Activated CD8-positive, alpha-beta memory T cell treated with anti-CD3 and anti-CD28 coated beads, Interleukin-2, amount 50 U/mL, for 24 hours (primary cell): ENCODE data around the gene LSM12.
"Not testable (repeated sequence)": the region's sequence is repeated elsewhere in the genome, so short reads cannot be mapped to it uniquely, and the experiment has no call there.

ENCODE experiments used
- DNase-seq: peaks from one replicate; pipeline ENCODE4 v3.0.0-alpha.2; 2020; ENCODE audit errors: extremely low read depth

Gene LSM12

DNA sequence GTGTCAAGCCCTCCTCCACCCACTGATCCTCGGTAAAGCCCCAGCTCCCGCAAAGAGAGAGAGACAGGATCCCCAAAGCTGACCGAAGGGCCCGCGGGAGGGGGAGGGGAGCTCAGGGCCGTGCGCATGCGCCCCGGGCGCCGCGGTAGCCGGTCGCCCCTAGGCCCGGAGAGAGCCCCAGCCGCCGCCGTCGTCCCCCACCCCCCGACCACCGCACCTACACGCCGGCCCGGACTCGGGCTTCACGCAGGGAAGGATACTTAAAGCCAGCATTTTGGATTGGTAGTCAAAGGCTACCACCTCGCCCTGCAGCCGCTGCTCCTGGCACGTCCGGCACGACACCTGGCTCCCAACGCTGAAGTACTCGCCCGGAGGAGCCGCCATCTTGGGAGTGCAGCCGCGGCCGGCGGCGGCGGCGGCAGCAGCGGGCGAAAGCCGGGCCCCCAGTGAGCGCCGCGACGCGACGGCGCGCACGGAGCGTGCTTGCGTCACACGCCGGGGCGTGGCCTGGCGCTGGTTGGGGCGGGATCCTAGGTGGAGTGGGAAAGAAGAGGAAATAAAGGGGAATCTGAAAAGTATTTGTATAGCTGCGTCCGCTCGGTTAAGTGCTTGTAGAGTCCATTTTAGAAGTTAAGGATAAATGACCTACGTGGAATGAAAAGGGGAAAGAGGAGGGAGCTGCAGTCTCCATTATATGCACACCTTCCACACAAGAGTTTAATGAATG, at the start of gene LSM12:
LSM12 (minus strand) TSS at position 468 of the 727 bp plus-strand sequence; CDS start at position 384, 84 bp downstream.
- DNase-seq = peak; percentile 70

DNA sequence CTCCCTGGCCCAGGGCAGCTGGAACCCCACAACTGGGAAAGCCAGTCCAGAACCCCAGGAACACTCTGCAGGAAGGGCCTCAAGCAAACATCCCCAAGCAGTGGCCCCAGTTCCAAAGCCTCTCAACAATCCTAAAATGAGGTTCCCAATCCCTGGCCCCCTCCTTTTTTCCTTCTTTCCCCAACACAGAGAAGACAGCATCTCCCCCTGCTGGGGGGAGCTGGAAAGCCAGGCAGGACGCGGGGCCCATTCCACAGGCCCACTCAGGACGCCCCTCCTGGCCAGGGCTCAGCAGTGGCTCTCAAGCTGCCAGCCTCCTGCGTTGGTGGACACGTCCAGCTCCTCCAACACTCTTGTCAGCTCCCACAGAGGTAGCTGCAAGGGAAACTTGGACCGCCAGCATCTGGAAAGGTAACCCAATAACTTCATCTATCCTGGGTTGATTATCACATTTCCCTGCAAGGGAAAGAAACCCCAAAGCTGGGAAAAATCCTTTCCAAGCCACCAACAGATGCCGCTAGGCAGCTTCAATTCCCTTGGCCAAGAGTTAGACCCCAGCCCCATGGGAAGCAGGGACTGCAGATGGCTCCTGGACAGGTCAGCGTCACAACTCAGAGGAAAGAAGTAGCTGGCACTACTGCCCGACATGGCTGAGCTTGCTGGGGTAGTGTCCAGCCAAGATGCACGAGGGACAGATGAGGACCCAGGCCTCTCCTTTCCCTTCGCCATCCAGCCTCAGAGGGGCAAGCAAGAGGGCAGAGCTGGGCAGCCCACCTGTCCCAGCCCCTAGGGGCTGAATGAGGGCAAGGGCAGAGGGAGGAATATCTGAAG, 49.3 kb upstream of the LSM12 start:
- DNase-seq = no peak

DNA sequence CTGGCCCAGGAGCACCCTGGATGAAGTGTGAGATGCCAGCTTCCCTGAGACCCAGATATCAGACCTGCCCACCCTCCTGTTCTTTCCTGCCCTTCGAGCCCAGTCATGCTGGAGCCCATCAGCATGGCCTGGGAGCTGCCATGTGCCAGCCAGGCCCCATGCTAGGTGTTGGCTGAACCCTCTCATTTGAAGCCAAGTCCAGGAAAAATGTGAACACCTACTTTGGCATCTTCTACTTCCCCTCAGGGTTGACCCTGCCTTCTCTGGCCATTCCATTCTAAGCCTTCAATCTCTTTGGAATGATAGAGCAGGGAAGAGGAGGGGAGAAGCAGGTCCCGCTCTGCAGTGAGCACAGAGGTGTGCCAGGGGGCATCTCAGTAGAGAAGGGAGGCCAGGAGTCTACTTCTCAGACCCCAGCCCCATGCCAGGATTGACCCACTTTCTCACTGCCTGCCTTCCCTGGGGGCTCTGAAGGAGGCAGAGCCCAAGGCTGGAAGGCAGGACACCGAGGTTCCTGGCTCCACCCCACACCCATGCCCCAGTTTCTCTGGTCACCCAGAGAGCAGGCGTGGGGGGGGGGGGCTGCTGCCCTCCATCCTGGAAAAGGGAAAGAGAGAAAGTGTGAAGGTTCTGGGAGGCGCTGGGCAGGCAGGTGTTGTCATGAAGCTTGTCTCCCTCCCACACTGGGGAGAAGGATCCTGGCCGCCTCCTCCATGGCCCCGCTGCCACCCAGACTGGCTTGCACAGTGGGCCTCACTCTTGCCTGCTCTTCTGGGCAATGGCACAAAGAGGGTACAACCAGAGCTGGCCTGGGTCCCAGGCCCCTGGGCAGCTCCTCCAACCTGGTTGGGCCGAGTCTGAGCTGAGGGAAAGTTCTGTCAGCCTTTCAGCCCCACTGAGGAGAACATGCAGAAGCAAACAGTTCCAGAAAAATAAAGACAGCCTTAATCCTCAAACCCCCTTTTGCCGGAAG, 47.7 kb upstream of the LSM12 start:
- no peak for DNase-seq

DNA sequence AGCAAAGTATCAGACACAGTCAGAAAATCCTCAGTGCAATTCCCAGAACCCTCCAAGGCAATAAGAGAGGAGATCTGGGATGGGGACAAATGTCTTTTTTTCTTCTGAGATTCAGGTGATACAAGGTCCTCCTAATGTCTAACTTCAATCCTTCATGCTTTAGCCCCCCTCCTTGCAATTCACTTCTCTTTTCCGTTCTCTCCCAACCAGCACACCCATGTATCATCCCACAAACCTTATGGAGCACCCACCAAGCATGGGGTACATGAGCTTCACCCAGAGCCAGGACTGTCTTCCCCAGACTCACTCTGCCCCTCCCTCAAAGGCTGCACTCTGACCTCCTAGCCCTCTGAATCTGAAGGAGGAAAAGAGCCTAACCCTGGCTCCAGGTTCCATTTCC, 46.9 kb upstream of the LSM12 start:
- DNase-seq = no peak

DNA sequence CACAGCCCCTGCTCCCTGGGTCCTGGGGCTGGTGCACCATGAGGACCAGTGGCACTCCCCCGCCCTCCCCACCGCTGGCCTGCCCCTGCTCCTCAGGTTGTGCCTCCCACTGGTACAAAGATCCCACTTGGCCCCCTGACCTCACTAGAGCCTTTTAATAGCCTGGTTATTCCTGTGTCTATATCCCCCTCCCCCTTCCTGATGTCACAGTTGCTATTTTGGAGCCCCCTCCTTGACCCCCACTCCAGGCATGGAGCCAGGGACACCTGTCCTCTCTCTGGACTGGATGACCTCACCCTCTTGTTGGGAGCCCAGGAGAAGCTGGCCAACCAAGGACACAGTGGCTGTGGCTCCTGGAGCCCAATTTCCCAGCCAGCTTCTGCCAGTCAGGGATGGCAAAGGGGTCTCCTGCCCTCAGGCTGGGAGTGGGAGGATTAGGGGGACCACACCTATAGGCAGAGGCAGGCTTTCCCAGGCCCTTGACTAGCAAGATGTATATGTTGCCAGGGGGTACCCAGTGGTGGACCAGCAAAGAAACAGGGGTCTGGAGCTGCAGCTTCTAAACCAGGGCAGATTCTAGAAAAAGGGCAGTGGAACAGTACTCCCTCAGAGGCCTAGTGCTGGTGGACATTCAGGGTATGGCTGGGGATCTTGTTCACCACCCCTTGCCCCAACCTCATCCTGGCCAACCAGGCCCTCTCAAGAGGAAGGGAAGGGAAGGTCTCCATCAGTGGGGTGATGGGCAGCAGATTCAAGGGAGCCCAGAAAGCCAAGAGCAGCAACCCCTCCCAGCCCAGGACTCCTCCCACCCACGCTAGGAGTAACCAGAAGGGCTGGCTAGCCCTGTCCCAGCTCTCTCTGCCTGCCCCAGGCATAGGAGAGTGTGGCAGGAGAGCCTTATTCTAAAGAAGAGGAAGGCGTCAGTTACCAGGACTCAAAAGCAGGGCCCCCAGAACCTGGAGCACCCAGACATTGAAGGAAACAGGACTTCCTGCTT, 46.1 kb upstream of the LSM12 start:
- no peak for DNase-seq

DNA sequence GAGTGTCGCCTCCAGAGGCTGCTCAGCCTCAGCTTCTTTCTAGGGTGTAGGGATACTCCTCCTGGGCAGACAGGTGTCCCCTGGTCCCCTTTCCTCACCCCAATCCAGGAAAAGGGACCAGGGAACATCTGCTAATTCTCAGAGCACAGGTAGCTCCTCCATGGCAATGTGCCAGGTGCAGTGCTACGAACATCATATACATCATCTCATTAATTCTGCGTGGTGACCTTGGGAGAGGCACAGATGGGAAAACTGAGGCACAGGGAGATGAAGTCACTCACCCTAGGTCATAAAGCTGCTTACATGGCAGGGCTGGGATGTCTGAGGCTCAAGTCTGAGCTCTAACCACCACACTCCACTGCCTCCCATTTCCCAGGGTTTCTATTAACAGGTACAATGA, 45.3 kb upstream of the LSM12 start:
- no peak for DNase-seq

DNA sequence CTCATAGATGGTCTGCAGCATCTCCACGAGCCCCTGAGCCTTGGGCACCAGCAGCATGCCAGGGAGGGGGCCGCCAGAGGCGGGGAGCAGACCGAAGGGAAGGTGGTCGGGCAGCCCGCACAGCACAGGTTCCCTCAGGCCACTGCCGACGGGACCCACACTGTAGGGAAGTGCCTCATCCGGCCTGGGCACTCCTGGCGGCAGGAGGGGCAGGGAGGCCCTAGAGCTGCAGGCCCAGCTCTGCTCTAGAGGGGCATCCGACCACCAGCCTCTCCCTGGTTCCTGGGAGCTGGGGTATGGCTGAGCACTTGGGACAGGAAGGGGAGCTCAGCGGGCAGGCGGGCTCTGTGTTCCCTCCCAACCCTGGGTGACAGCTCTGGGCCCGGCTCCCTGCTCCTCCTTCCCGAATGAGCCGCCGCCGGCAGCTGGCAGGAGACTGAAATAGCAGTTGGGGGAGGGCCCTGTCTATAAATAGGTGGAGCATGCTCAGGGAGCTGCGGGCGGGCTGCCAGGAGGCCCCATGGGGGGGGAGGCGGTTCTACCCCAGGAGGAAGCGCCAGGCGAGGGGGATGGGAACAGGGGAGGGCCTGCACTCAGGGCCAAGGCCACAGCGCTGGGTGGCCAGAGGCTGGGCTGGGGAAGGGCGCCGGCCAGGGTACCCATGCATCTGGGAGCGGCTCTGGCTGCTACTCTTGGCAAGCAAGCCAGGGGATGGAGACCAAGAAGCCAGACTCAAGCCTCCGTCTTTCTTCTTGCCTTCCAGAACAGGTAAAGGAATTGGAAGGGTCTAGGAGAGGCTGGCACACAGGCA, 44.6 kb upstream of the LSM12 start:
- DNase-seq = peak; percentile 31

DNA sequence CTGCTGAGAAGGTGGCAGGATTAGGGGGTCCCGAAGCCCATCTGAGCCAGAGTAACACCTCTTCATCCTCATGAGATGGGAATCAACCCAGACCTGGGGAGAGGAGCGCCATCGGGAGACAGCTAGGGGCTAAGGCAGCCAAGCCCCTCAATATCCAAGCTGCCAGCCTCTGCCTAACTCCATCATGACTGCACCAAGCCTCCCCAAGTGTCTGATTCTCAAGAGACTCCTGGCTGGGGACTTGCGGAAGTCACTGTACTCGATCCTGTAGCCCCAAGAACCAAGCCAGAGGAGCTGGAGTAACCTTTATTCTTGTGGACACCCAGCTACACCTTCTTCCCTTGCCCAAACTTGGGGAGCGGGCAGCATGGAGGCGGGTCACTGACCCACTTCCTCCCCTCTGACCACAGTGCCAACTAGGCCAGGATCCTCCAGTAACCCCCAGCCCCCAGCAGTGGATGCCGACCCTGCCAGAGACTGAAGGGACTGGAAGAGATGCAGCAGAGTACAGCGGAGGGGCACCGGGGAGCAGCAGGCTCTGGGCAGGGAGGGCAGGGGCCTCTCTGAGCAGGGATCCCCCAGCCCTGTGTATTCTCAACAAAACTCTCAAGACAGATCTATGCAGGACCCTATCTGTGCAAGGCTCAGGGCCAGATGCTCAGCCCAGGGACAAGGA, 43.7 kb upstream of the LSM12 start:
- no peak for DNase-seq

DNA sequence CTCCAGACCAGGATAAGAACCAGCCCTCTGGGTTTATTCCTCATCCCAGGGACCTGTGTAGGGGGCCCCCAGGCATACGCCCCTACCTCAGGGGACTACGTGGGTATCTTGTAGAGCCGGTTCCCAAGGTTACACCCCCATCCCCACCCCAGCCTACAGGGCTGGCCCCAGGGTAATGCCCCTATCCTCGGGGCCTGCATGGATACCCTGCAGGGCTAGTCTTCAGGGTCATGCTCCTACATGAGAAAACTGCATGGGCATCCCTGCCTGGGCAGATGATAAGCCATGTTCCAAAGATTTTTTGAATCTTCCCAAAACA, 42.8 kb upstream of the LSM12 start:
- no peak for DNase-seq

DNA sequence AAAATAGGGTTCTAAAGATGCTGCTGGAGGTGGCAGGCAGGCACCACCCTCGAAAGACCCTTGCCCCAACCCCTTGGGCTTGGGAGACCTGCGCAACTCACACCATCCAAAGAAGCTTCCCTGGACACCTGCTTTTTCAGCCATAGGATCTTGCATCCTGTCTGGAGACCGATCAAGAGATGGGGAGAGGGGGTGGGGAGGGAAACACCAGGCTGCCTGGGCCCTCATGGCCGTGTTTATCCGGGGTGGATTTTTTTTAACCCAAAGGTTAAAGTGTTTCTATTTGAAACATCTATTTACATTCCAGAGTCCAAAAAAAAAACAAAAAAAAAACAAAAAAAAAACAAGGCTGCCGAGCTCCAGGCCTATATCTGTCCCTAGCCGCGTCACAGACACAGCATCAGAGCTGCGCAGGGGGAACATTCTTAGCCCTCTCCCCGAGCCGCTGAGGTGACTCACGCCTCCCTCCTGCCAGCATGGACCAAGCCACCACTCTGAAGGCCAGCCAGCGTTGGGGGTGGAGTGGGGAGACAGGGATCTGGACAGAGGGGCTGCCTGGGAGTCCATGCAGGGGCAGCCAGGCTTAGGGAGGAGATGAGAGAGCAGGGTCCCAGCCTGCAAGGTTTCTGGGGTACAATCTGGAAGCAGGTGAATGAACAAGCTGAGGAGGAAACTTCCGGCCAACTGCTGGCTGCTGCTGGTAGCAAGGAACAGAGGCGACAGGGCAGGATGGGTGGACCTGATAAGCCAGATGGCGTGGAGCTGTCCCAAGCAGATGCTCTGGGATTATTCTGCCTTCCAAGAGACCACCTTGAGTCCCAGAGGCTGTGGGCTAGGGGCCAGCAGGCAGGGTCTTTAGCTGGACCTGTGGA, 42.2 kb upstream of the LSM12 start:
- no peak for DNase-seq

DNA sequence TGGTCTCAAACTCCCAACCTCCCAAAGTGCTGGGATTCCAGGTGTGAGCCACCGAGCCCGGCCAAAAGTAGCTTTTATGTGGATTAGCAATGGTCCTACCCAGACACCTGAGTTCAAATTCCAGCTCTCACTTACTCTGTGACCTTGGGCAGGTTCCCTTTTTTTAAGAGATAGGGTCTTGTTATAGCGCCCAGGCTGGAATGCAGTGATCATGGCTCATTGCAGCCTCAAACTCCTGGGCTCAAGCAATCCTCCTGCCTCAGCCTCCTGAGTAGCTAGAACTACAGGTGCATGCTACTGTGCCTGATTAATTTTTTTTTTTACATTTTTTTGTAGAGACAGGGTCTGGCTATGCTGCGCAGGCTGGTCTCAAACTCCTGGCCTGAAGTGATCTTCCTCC, 40.3 kb upstream of the LSM12 start:
- DNase-seq = no peak

DNA sequence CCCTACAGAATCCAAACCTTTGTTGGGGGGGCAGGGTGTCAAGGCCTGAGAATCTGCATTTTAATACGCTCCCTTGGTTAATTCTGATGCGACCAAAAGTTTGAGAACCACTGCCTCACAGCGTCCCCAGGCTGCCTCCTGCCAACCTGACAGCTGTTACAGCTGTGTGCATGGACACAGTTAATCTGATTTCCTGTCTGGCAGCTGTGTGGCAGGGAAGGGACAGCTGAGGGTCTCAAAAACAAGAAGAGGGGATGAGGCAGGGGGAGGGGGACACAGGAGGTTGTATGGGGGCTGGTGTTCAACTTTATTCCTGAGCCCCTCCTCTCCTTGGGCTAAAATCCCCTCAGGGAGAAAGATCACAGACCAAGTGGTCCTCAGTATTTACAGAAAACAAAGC, 39.5 kb upstream of the LSM12 start:
- no peak for DNase-seq

DNA sequence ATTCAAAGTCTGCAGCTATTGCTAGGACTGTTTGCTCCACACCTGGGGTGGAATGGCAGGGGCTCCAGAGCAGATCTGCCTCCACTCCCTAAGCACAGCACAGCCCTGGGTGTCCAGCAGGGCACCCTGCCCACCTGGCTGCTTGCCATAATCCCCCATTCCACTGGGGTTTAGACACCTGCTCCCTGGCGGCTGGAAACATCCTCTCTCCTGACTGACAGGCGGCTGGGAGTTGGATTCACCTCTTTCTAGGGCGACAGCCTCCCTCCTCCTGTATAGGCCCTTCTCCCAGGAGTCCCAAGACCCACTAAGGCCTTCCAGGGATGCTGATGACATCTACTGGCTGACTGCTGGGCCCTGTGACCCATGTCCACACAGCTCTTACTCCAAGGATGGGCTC, 39.0 kb upstream of the LSM12 start:
- DNase-seq = no peak

DNA sequence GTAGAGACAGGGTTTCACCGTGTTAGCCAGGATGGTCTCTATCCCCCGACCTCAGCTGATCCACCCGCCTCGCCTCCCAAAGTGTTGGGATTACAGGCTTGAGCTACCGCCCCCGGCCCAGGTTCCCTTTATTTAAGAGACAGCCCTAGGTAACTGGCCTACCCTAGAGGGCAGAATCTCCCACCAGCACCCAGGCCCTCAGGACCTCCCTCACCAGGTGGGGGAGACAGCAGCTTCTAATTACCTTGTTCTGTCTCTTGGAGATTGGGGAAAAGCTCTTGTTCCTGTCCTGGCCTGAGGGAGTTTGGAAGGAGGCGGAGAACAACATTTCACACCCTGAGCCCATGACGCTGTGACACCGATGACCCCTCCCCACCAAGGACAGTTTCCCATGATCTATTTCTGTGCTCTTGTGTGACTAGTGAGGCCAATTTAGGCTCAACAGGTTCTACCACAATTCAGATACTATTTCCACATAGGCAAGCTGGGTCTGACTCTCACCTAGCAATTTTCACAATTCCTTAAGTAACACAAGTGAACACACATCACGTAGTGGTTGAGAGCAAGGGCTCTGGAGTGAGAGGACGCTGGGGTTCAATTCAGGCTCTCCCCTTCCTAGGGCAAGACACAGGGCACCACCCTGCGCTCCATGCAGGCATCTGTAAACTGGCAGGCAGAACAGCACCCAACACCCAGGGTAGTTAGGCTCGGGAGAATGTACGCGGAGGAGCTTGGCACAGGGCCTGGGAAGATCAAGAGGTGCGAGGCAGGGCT, 36.6 kb upstream of the LSM12 start:
- no peak for DNase-seq

DNA sequence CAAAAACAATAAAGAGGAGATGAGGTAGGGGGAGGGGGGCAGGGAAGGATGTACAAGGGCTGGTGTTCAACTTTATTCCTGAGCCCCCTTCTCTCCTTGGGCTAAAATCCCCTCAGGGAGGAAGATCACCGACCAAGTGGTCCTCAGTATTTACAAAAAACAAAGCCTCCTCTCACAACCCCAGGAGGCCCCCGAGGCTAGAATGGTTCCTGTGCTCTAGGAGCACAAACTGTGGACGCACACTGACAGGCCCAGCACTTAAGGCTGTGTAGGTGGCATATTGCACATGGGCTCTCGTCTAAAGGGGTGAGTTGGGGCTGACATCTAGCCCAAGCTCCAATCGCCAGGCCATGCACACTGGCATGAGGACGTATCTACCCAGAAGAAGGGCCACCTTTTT, 35.4 kb upstream of the LSM12 start:
- DNase-seq = not testable (repeated sequence)

DNA sequence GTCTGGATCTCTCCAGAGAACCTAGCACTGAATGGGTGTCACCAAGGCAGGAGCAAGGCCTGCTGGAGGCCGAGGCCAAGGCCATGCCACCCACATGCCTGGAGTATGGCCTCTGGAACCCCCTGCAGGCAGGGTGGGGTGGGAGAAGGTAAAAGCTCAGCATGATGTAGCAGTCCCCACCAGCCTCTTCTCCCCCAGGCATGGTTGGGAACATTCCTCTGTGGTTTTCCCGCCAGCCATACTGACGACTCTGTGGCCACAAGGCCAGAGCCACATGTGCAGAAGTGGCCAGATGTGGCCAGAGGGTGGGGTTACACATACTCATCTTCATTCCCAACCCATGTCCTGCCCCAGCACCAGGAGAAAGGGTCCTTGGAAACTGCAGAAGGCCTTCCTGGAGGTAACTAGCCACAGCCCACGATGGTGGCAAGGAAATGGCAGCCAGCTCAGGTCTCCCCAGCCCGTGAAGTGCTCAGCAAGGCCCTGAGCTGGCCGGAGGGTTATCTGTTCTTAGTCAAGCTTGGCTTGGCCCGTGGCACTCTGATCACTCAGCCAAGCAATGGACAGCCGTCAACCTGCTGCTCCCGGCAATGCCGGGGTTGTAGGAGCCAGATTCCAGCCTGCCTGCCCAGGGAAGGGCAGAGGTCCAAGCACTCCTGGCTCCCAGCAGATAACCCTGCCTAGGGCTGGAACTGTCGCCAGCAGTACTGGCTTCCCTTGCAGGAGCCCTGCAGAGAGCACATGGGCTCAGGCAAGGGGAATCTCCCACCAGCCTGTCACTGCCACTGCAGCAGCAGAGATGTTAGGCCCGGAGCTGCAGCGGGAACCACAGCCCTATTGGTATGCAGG, 30.9 kb upstream of the LSM12 start:
- DNase-seq = no peak
